Measurements from ENCODE around the gene PRKCB. TPM values are rescaled to one million over a fixed set of nuclear protein-coding genes. Genes with fewer than 3 reads are reported as not detected.

PRKCB gene
- total RNA-seq, 4 donors from 2014 or later: 7.7 to 40.0 (median 12.2) TPM

GRCh38 chr16:23996258-23996955, 160.6 kb downstream of the PRKCB start:
- no peaks in the 10 kb centered on the region for H3K27me3 ChIP-seq
- TF ChIP-seq POLR2A (IDR thresholded peaks at IDR 0.05) (no peak), POLR2AphosphoS5 (IDR thresholded peaks at IDR 0.05) (no peak), EP300 (IDR thresholded peaks at IDR 0.05) (no peak)
- TF ChIP-seq, protein P1, sequence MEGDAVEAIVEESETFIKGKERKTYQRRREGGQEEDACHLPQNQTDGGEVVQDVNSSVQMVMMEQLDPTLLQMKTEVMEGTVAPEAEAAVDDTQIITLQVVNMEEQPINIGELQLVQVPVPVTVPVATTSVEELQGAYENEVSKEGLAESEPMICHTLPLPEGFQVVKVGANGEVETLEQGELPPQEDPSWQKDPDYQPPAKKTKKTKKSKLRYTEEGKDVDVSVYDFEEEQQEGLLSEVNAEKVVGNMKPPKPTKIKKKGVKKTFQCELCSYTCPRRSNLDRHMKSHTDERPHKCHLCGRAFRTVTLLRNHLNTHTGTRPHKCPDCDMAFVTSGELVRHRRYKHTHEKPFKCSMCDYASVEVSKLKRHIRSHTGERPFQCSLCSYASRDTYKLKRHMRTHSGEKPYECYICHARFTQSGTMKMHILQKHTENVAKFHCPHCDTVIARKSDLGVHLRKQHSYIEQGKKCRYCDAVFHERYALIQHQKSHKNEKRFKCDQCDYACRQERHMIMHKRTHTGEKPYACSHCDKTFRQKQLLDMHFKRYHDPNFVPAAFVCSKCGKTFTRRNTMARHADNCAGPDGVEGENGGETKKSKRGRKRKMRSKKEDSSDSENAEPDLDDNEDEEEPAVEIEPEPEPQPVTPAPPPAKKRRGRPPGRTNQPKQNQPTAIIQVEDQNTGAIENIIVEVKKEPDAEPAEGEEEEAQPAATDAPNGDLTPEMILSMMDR (IDR thresholded peaks at IDR 0.05): no peak
- H3K27ac ChIP-seq: no peak overlapping the region
- no peak for DNase-seq (ENCODE audit: low spot score in 2 of 2)
- WGBS: 100% methylated on average over 2 of the region's 4 CpGs
- no peaks in the 10 kb centered on the region for H3K4me1 ChIP-seq
- no peaks in the 10 kb centered on the region for H3K9me3 ChIP-seq
- H3K4me3 ChIP-seq: no peak overlapping the region
- no peaks in the 10 kb centered on the region for H3K36me3 ChIP-seq

DNA sequence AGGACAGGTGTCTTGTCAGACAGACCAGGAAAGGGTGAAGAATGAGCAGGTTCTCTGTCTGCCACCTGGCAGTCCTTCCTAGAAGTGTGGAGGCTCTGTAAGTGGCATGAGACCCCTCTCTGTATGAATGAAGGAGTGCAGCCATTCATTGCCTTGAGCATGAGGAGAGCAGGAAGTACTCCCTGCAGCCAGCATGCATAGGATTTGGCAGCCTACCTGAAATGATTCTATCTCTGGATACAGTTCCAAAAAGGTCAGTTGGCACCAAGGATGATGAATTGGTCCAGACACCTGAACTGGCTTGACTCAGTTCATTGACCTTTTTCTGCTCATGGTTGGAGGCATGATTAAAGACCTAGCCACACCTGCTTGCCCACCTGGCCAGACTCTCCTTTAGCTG, 163.0 kb downstream of the PRKCB start:
- no peak for DNase-seq (ENCODE audit: low spot score in 2 of 2)
- Histone ChIP-seq H3K9me3 (no peaks in the 10 kb centered on the region), H3K36me3 (no peaks in the 10 kb centered on the region), H3K4me1 (no peaks in the 10 kb centered on the region), H3K27me3 (no peaks in the 10 kb centered on the region), H3K27ac (no peak overlapping the region), H3K4me3 (no peak overlapping the region)
- TF ChIP-seq, protein P1 (IDR thresholded peaks at IDR 0.05): no peak
- TF ChIP-seq POLR2AphosphoS5 (IDR thresholded peaks at IDR 0.05) (no peak), EP300 (IDR thresholded peaks at IDR 0.05) (no peak), POLR2A (IDR thresholded peaks at IDR 0.05) (no peak)

DNA sequence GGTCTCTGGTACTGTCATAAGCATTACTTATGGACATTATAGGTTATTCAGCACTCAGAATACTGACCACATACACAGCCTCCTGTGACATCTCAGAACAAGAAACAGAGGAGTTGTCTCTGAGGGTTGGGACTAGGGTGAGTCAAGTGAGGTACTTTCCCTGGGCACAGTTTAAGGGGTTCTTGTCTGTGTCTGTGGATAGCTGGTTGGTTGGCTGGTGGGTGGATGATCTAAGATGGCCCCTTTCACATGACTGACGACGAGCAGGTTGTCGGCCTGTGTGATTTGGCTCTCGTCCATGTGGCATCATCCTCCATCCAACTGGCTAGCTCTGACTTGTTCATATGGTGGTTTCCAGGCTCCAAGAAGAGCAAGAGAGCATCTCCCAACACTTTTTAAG, 163.9 kb downstream of the PRKCB start:
- 59% methylated on average over 4 of the region's 4 CpGs for WGBS
- no peak for DNase-seq (ENCODE audit: low spot score in 2 of 2)
- Histone ChIP-seq H3K9me3 (no peaks in the 10 kb centered on the region), H3K27me3 (no peaks in the 10 kb centered on the region), H3K36me3 (no peaks in the 10 kb centered on the region), H3K4me1 (no peaks in the 10 kb centered on the region), H3K27ac (no peak overlapping the region), H3K4me3 (no peak overlapping the region)
- TF ChIP-seq, protein P1 (IDR thresholded peaks at IDR 0.05): no peak
- TF ChIP-seq POLR2AphosphoS5 (IDR thresholded peaks at IDR 0.05) (no peak), POLR2A (IDR thresholded peaks at IDR 0.05) (no peak), EP300 (IDR thresholded peaks at IDR 0.05) (no peak)

DNA sequence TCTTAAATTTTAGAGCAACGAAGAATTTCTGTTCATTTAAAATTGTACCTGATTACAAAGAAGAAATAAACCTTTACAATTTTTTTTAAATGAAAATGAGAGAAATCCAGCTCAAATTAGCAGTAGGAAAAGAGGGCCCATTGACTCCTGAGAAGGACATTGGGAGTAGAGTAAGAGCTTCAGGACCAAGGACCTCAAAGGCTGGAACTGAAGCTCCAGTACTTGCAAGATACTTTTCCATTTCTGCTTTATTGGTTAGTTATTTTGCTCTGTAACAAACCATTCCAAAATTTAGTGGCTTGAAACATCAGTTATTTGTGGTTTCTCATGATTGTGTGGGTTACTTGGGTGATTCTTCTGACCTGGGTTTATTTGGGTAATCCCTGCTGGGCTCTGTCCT, 165.9 kb downstream of the PRKCB start:
- Histone ChIP-seq H3K27me3 (no peaks in the 10 kb centered on the region), H3K9me3 (no peaks in the 10 kb centered on the region), H3K4me3 (no peak overlapping the region), H3K4me1 (no peaks in the 10 kb centered on the region), H3K27ac (no peak overlapping the region), H3K36me3 (no peaks in the 10 kb centered on the region)
- no peak for DNase-seq (ENCODE audit: low spot score in 2 of 2)
- WGBS: 85% methylated on average over 1 of the region's 1 CpG
- TF ChIP-seq, protein P1 (IDR thresholded peaks at IDR 0.05): no peak
- TF ChIP-seq POLR2AphosphoS5 (IDR thresholded peaks at IDR 0.05) (no peak), EP300 (IDR thresholded peaks at IDR 0.05) (no peak), POLR2A (IDR thresholded peaks at IDR 0.05) (no peak)

DNA sequence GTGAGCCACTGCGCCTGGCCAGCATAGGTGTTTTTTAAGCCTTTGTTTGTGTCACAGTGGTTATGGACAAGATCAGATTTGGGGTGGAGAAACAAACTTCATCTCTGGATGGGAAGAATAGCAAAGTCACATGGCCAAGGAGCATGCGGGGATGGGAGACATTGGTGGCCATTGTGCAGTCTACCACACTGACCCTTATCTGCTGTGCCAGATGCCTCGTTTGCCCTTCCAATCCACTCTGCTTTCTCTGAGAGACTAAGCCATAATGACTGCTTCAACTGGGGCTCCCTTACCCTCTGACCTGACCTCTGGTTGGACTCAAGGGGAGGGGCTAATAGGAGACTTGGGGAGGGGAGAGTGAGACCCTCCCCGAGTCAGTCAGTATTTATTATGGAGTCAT, 166.8 kb downstream of the PRKCB start:
- 84% methylated on average over 4 of the region's 4 CpGs for WGBS
- no peaks in the 10 kb centered on the region for H3K36me3 ChIP-seq
- TF ChIP-seq POLR2A (IDR thresholded peaks at IDR 0.05) (no peak), EP300 (IDR thresholded peaks at IDR 0.05) (no peak), POLR2AphosphoS5 (IDR thresholded peaks at IDR 0.05) (no peak)
- TF ChIP-seq, protein P1 (IDR thresholded peaks at IDR 0.05): no peak
- no peak for DNase-seq (ENCODE audit: low spot score in 2 of 2)
- H3K4me1 ChIP-seq: no peaks in the 10 kb centered on the region
- H3K4me3 ChIP-seq: no peak overlapping the region
- H3K27me3 ChIP-seq: no peaks in the 10 kb centered on the region
- no peak overlapping the region for H3K27ac ChIP-seq
- H3K9me3 ChIP-seq: no peaks in the 10 kb centered on the region
